H1 (cell line): ENCODE results near the gene DCXR. TPM values are rescaled to one million over a fixed set of nuclear protein-coding genes. Genes with fewer than 3 reads are reported as not detected.

Source experiments
- CHD7 ChIP-seq: fragments of 300-600 bp; sonication (generic); IDR thresholded peaks from 2 replicates; pipeline ENCODE4 v1.7.1; 2012; ENCODE audit warnings: low read length, moderate library complexity, mild to moderate bottlenecking, inconsistent platforms; ENCODE audit not compliant: insufficient replicate concordance
- polyA plus RNA-seq, 7 experiments: library from polyadenylated mRNA; depleted of rRNA in 3 of 7; stranded (reverse) in 5 of 7; unstranded in 2 of 7; fragments of >200 nt in 5 of 7; fragments of 200-250 nt in 2 of 7; gene quantifications; 1 replicate in 5 of 7; 2 replicates in 1 of 7; 4 replicates in 1 of 7; pipeline versions ENCODE4 v1.2.1 to v1.2.3, GENCODE V29; 2011 to 2013; ENCODE audit warnings: missing spikeins in 2 of 7, mixed read lengths in 2 of 7
- total RNA-seq: library from RNA; stranded (reverse); fragmentation: NEBNext Ultra II Directional; extraction: Animal tissue kit (Norgen Biotek cat#: 25700); gene quantifications from 2 replicates; pipeline ENCODE4 v1.2.1, GENCODE V29; 2021

Gene DCXR
- total and polyA plus RNA-seq, 2 of the 8 experiments (the other 6 are each of a cell fraction or from before 2014, with no cell fraction given) = 96.3 to 212 TPM

- no peak for TF ChIP-seq CHD7
- TF ChIP-seq, all 59 proteins: peak for 0
These were observed 30.3 kb downstream of the DCXR start (continued) for GRCh38 chr17:82007228-82007494.
